ENCODE measurements around the gene PRR23E.

PRR23E gene

DNA sequence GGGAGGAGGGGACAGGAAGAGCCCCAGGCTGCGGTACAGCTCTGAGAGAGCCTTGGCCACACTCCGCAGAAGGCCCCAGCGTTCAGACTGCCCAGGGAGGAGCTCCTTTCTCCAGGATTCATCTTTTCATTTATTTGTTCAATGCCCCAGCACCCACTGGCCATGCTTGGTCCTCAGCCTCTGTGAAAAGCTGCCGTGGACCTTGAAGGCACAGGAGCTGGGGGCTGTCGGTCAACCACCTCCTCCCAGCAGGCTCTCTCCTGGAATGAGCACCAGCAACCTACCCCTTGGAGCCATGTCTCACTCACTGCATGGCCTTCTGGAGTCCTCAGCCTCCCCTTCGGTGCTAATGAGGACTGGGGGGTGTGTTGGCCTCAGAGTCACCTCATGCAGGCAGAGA, 21.6 kb upstream of the PRR23E start:
- TF ChIP-seq ZNF544 (tag by site-specific recombination; IDR thresholded peaks at IDR 0.05) (no peak), ZNF10 (tag by site-specific recombination; IDR thresholded peaks at IDR 0.05) (no peak), ZNF658 (tag by site-specific recombination; IDR thresholded peaks at IDR 0.05) (no peak), KLF16 (tag by site-specific recombination; IDR thresholded peaks at IDR 0.05) (no peak), ZNF324 (tag by site-specific recombination; IDR thresholded peaks at IDR 0.05) (no peak), ZNF19 (tag by site-specific recombination; IDR thresholded peaks at IDR 0.05; ENCODE audit: low read depth) (no peak), ZNF366 (tag by site-specific recombination; conservative IDR thresholded peaks at IDR 0.05) (no peak), GLI2 (tag by site-specific recombination; IDR thresholded peaks at IDR 0.05; ENCODE audit: borderline replicate concordance, low read depth) (no peak), EGR2 (tag by site-specific recombination; IDR thresholded peaks at IDR 0.05; ENCODE audit: low read depth) (no peak), ZNF350 (tag by site-specific recombination; IDR thresholded peaks at IDR 0.05) (no peak), ZNF555 (tag by site-specific recombination; conservative IDR thresholded peaks at IDR 0.05) (no peak), ZNF146 (tag by site-specific recombination; IDR thresholded peaks at IDR 0.05) (no peak), ZFP37 (tag by site-specific recombination; IDR thresholded peaks at IDR 0.05) (no peak), ZNF416 (tag by site-specific recombination; IDR thresholded peaks at IDR 0.05) (no peak), ZNF211 (tag by site-specific recombination; IDR thresholded peaks at IDR 0.05; ENCODE audit: low read depth) (no peak)
- TF ChIP-seq, protein P1, sequence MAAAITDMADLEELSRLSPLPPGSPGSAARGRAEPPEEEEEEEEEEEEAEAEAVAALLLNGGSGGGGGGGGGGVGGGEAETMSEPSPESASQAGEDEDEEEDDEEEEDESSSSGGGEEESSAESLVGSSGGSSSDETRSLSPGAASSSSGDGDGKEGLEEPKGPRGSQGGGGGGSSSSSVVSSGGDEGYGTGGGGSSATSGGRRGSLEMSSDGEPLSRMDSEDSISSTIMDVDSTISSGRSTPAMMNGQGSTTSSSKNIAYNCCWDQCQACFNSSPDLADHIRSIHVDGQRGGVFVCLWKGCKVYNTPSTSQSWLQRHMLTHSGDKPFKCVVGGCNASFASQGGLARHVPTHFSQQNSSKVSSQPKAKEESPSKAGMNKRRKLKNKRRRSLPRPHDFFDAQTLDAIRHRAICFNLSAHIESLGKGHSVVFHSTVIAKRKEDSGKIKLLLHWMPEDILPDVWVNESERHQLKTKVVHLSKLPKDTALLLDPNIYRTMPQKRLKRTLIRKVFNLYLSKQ (tag by site-specific recombination; IDR thresholded peaks at IDR 0.05; ENCODE audit: borderline replicate concordance): no peak
- TF ChIP-seq, protein P2, sequence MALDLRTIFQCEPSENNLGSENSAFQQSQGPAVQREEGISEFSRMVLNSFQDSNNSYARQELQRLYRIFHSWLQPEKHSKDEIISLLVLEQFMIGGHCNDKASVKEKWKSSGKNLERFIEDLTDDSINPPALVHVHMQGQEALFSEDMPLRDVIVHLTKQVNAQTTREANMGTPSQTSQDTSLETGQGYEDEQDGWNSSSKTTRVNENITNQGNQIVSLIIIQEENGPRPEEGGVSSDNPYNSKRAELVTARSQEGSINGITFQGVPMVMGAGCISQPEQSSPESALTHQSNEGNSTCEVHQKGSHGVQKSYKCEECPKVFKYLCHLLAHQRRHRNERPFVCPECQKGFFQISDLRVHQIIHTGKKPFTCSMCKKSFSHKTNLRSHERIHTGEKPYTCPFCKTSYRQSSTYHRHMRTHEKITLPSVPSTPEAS (tag by site-specific recombination; IDR thresholded peaks at IDR 0.05): no peak
- Histone ChIP-seq H3K9me3 (ENCODE audit: control insufficient read depth, insufficient read depth, low read depth, low read length) (no peaks in the 10 kb centered on the region), H3K36me3 (ENCODE audit: control insufficient read depth in 2 of 2, insufficient read depth in 1 of 2, low read length in 2 of 2) (no peaks in the 10 kb centered on the region), H3K4me1 (ENCODE audit: control insufficient read depth, insufficient read depth, low read length) (no peaks in the 10 kb centered on the region), H3K4me3 (ENCODE audit: low read depth, low read length) (no peak overlapping the region), H3K27ac (ENCODE audit: extremely low read depth, low read depth, low read length) (no peak overlapping the region)
- CTCF ChIA-PET: interaction anchor here (0.7 to 0.9 kb wide), 2 partner anchors 11 to 189 kb away, joined by 3 read pairs; no protein-coding TSS in a partner anchor
- POLR2A ChIA-PET: no interaction called here

DNA sequence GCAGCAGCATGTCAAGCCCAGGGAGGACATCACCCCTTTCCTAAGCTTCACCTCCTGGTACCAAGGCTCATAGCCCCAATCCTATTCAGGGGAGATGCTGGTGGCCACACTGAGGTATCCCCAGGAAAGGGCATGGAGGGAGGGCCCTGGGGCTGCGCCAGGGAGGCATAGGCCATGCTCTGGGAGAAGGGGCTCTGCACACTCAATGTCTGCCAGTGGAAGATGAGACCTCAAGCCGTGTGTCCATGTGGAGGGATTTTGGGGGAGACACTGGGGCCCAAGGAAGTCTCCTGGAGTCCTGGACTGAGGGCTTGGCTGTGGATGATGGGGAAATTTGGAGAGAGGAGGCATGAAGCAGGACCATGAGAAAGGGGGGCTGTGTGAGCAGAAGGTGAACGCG, 21.2 kb upstream of the PRR23E start:
- H3K27ac ChIP-seq (ENCODE audit: extremely low read depth, low read depth, low read length): no peak overlapping the region
- H3K36me3 ChIP-seq (ENCODE audit: control insufficient read depth in 2 of 2, insufficient read depth in 1 of 2, low read length in 2 of 2): no peaks in the 10 kb centered on the region
- H3K4me1 ChIP-seq (ENCODE audit: control insufficient read depth, insufficient read depth, low read length): no peaks in the 10 kb centered on the region
- ChIA-PET CTCF (interaction anchor here (0.5 to 0.9 kb wide), 2 partner anchors 11 to 895 kb away, joined by 3 read pairs; no protein-coding TSS in a partner anchor), POLR2A (no interaction called here)
- H3K4me3 ChIP-seq (ENCODE audit: low read depth, low read length): no peak overlapping the region
- no peaks in the 10 kb centered on the region for H3K9me3 ChIP-seq (ENCODE audit: control insufficient read depth, insufficient read depth, low read depth, low read length)
- TF ChIP-seq, protein P3, sequence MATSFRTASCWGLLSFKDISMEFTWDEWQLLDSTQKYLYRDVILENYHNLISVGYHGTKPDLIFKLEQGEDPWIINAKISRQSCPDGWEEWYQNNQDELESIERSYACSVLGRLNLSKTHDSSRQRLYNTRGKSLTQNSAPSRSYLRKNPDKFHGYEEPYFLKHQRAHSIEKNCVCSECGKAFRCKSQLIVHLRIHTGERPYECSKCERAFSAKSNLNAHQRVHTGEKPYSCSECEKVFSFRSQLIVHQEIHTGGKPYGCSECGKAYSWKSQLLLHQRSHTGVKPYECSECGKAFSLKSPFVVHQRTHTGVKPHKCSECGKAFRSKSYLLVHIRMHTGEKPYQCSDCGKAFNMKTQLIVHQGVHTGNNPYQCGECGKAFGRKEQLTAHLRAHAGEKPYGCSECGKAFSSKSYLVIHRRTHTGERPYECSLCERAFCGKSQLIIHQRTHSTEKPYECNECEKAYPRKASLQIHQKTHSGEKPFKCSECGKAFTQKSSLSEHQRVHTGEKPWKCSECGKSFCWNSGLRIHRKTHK (tag by site-specific recombination; IDR thresholded peaks at IDR 0.05): no peak
- TF ChIP-seq ZFP37 (tag by site-specific recombination; IDR thresholded peaks at IDR 0.05): no peak
- no peak for TF ChIP-seq ZNF621 (tag by site-specific recombination; IDR thresholded peaks at IDR 0.05)
- no peak for TF ChIP-seq HOXC10 (CRISPR knock-in tag; IDR thresholded peaks at IDR 0.05)
- TF ChIP-seq, protein P4, sequence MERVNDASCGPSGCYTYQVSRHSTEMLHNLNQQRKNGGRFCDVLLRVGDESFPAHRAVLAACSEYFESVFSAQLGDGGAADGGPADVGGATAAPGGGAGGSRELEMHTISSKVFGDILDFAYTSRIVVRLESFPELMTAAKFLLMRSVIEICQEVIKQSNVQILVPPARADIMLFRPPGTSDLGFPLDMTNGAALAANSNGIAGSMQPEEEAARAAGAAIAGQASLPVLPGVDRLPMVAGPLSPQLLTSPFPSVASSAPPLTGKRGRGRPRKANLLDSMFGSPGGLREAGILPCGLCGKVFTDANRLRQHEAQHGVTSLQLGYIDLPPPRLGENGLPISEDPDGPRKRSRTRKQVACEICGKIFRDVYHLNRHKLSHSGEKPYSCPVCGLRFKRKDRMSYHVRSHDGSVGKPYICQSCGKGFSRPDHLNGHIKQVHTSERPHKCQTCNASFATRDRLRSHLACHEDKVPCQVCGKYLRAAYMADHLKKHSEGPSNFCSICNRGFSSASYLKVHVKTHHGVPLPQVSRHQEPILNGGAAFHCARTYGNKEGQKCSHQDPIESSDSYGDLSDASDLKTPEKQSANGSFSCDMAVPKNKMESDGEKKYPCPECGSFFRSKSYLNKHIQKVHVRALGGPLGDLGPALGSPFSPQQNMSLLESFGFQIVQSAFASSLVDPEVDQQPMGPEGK (tag by site-specific recombination; IDR thresholded peaks at IDR 0.05): no peak
- TF ChIP-seq ZNF341 (tag by site-specific recombination; IDR thresholded peaks at IDR 0.05; ENCODE audit: low read depth): no peak
- TF ChIP-seq KLF7 (tag by site-specific recombination; IDR thresholded peaks at IDR 0.05; ENCODE audit: borderline replicate concordance): no peak
- TF ChIP-seq, protein P5, sequence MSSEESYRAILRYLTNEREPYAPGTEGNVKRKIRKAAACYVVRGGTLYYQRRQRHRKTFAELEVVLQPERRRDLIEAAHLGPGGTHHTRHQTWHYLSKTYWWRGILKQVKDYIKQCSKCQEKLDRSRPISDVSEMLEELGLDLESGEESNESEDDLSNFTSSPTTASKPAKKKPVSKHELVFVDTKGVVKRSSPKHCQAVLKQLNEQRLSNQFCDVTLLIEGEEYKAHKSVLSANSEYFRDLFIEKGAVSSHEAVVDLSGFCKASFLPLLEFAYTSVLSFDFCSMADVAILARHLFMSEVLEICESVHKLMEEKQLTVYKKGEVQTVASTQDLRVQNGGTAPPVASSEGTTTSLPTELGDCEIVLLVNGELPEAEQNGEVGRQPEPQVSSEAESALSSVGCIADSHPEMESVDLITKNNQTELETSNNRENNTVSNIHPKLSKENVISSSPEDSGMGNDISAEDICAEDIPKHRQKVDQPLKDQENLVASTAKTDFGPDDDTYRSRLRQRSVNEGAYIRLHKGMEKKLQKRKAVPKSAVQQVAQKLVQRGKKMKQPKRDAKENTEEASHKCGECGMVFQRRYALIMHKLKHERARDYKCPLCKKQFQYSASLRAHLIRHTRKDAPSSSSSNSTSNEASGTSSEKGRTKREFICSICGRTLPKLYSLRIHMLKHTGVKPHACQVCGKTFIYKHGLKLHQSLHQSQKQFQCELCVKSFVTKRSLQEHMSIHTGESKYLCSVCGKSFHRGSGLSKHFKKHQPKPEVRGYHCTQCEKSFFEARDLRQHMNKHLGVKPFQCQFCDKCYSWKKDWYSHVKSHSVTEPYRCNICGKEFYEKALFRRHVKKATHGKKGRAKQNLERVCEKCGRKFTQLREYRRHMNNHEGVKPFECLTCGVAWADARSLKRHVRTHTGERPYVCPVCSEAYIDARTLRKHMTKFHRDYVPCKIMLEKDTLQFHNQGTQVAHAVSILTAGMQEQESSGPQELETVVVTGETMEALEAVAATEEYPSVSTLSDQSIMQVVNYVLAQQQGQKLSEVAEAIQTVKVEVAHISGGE (tag by site-specific recombination; conservative IDR thresholded peaks at IDR 0.05; ENCODE audit: low read depth): no peak
- TF ChIP-seq ZNF76 (tag by site-specific recombination; IDR thresholded peaks at IDR 0.05; ENCODE audit: borderline replicate concordance, low read depth): no peak
- TF ChIP-seq GFI1B (tag by site-specific recombination; IDR thresholded peaks at IDR 0.05): no peak
- no peak for TF ChIP-seq ZNF221 (tag by site-specific recombination; IDR thresholded peaks at IDR 0.05; ENCODE audit: borderline replicate concordance)
- no peak for TF ChIP-seq OVOL3 (tag by site-specific recombination; IDR thresholded peaks at IDR 0.05)

Data from HEK293 (cell line).